ENCODE measurements around the gene SERAC1.
"Not testable (repeated sequence)": the region's sequence is repeated elsewhere in the genome, so short reads cannot be mapped to it uniquely, and the experiment has no call there.

SERAC1 gene

DNA sequence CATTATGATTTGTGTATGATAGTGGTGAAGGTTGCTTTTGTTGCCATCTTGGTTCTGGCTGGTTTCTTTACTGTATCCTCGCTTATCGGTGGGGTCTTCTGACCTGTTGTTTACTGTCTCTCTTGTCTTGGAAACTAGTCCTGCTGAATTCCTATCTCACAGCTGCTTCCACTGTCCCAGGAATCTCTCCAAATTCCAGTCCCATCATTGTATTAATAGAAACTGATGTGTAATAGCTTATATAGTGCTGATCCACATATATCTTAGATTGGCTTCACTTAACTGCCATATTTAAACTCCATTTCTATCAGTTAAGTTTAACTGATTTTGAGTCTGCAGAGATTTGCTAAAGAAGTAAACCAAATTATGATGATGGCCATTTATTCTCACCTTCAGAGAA, 6.0 kb upstream of the SERAC1 start:
- DNase-seq: no peak

DNA sequence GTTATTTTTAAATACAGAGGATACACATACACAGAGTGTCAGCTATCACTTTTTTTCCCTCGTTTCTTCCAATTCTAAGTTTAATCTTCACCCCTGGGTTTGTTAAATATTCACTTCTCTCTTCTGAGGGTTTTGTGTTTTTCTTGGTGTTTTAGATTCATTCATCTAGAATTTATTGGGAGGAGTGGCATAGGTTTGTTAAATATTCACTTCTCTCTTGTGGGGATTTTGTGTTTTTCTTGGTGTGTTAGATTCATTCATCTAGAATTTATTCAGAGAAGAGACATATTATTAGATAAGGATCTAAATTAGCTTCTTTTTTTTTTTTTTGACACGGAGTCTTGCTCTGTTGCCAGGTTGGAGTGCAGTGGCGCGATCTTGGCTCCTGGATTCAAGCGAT, 3.9 kb upstream of the SERAC1 start:
- no peak for DNase-seq

DNA sequence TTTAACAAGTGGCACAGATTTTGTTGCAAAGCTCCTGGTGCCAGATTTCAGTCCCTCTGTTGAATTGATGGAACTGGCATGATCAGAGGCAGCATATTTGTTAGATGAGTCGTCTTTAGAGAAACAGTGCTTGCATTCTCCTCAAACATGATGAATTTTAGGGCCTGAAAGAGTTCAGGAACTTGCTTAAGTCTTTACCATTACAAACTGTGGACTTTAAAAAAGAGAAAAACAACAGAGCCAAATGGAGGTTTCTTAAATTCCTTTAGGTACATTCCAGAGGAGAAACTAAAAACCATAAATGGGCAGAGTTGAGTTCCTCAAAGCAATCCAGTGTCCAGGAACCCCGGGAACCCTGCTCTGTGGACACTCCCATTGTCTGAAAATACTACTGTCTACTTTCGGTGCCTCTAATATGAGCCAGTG, 2.6 kb upstream of the SERAC1 start:
- DNase-seq: no peak

DNA sequence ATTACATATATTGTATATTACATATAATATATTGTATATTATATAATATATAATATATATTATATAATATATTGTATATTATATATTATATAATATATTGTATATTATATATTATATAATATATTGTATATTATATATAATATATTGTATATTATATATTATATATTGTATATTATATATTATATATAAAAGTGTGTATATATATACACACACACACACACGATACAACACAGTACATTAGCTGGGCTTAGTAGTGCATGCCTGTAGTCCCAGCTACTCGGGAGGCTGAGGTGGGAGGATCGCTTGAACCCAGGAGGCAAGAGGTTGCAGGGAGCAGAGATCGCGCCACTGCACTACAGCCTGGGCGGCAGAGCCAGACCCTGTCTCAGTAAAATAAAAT, 1.6 kb upstream of the SERAC1 start:
- DNase-seq: not testable (repeated sequence)

DNA sequence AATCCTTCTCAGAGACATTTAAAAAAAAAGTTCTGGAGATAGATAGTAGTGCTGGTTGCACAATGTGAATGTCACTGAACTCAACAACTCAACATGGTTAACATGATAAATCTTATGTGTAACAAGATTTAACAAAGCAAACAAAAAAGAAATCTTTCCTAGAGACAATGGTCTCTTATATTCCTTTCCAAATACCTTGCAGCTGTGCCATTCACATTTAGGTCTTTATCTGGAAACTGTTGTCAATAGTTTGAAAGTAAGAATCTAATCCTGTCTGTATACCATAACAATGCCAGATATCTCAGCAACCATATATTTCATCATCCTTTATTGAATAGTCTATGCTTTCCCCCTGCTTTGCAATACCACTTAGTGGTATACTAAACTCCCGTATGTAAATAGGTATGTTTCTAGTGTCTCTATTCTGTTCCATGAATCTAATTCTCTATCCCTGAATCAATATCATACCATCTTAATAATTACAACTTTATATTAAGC, 2.1 kb downstream of the SERAC1 start:
- DNase-seq: no peak

DNA sequence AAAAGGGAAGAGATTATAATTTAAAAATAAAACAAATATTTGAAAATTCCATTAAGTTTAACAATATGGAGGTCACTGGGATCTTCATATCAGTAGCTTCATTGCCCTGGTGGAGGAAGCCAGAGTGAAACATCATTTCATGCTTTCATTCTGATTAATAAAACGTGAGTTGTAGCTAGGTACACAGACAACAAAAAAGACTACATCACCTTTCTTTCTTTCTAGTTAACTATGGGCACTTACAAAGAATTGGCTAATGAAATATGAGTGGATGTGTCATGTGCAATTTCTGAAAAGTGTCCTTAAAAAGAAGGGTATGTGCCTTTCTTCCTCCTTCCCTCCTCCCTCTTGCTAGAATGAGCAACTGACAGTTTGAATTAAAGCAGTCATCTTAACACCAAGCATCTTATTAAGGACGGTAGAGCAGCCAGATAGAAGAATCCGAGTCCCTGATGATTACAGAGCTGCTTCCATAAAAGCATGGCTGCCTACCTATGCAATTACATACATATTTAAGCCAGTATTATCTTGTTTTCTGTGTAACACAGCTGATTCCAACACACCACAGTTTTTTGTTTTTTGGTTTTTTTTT, 3.4 kb downstream of the SERAC1 start:
- DNase-seq: no peak

DNA sequence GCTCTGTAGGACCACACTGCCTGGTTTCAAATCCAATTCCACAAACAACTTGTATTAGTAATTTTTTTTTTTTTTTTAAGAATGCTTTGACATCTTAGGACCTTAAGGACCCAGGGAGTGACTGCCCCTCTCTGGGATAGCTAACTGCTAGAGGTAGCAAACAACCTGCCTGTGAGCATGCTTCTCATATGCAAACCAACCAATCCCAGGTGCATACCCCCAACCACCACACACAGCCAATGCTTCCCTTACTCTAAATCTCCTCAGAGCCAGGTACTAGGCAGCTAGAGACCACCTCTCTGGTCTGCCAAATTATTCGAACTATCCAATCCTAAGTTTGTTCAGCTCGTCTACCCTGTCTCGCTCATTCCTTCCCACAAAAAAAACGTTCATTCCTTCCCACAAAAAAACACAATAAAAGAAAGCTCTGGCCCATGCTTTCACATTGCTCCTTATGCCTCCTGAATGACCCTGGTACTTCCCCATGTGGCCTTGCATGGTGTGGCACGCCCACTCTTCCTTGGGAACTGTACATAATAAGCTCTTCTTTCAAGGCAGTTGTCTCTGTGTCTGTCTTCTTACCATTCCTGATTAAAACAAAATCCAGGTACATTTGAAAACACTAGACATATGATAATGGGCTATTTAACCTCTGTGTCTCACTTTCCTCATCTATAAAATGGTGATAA, 6.4 kb downstream of the SERAC1 start:
- no peak for DNase-seq

DNA sequence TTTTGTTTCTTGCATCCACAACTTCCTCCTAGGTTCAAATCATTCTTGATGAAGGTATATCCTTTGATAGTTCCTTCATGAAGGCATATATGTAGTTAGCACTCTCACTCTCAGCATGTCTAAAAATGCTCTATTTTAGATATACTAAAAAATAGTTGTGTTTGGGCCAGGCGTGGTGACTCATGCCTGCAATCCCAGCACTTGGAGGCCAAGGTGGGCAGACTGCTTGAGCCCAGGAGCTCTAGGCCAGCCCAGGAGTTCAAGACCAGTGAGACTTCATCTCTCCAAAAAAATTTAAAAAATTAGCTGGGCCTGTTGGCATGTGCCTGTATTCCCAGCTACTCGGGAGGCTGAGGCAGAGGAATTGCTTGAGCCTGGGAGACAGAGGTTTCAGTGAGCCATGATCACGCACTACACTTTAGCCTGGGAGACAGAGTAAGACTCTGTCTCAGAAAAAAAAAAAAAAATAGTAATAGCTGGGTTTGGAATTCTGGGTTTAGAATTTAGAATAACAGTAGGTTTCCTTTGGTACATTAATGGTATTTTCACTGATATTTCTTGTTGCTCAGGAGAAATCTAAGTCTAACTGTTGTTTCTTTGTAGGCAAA, 7.0 kb downstream of the SERAC1 start:
- DNase-seq: no peak

DNA sequence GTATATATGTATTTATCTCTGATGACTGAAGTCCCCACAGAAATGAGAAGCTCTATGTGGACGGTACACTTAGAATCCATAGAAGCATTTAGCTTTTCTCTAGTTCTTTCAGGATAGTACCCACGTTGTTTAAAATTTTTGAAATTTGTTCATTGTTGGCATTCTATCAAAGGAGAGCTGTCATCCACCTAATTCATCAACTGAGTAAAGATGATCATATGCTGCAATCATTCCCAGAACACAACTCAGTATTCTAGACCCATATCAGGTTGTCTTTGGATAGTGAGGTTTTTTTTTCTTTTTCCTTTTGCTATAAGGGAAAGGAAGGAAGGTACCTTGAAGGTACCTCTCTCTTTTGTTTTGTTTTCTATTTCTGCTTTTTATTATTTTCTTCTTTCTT, 9.3 kb downstream of the SERAC1 start:
- no peak for DNase-seq

DNA sequence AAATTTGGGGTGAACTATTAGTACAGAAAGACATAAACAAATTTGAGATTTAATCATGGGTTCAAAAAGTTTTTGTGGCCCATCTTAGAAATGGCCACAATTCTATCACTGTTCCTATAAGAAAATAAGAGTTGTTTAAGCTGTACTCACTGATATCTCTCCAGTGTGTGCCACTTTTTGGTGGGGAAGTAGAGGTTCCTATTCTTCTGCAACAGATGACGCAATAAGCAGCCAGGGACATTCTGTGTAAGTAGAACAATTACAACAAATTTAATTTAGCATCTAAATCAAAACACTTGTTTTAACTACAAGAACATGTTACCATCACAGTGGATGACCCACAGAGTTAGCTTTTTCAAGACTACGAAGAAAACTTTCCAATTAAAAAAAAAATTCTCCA, 9.9 kb downstream of the SERAC1 start:
- DNase-seq: no peak

DNA sequence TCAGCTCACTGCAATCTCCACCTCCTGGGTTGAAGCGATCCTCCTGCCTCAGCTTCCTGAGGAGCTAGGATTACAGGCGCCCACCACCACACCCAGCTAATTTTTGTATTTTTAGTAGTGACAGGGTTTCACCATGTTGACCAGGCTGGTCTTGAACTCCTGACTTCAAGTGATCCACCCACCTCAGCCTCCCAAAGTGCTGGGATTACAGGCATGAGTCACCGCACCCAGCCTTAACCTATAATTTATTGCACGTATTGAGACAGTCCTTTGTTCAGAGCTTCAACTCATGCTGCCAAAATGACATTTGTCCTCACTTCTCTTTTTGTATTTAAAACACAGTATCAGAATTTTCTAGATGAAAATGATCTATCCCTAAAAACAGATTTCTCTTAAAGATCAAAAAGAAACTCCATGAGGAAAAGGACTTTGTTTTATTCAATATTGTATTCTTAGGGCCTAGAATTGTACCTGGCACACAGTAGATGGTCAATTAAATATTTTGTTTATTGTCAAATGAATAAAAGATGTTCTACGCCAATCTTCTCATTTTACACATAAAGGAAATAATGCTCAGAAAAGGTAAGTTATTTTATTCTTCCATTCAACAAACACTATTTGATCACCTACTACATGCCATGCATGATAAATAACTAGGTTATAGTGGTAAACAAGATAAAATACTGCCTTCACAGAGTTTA, 10.8 kb downstream of the SERAC1 start:
- DNase-seq: no peak

DNA sequence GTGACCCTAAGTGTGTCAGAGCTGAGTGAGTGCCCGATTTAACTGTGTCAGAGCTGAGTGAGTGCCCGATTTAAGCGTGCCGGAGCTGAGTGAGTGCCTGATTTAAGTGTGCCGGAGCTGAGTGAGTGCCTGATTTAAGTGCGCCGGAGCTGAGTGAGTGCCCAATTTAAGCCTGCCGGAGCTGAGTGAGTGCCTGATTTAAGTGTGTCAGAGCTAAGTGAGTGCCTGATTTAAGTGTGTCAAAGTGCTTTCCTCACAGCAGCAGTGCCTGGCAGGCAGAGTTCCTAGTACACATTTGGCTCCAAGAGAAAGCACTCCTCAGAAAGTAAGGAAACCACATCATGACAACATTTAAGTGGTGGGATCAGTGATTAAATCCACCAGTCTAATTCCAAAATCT, 13.2 kb downstream of the SERAC1 start:
- no peak for DNase-seq

DNA sequence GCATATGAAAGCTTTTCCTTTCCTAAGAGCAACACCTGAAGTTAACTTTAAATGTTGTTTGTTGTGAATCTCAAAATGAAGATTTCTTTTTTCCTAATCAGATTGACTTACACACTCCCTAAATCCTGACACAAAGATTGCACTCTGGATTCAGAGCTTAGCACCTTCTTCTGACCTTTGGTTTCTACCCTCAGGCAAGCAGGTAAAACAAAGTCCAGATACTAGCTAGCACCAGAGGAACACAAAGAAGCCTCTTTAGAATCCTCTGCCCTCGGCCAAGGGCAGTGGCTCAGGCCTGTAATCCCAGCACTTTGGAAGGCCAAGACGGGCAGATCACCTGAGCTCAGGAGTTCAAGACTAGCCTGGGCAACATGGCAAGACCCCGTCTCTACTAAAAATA, 14.5 kb downstream of the SERAC1 start:
- DNase-seq: no peak

DNA sequence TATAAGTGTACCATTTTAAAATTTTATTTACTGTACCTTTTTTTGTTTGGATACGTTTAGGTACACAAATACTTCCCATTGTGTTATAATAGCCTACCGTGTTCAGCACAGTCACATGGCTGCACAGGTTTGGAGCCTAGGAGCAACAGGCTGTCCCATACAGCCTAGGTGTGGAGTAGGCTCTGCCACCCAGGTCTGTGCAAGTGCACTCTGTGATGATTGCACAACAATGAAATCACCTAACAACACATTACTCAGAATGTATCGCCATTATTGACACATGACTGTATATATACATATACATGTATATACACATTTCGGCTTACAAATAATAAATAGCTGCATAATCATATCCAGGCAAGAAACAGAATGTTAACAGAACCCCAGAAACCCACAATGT, 15.4 kb downstream of the SERAC1 start:
- DNase-seq: no peak

DNA sequence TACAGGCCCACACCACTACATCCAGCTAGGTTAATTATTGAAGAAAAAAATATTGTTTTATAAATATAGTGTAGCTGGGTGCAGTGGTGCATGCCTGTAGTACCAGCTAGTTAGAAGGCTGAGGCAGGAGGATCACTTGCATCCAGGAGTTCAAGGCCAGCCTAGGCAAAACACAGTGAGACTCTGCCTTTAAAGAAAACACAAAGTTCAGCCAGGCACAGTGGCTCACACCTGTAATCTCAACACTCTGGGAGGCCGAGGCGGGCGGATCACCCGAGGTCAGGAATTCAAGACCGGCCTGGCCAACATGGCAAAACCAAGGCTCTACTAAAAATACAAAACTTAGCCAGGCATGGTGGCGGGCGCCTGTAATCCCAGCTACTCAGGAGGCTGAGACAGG, 16.0 kb downstream of the SERAC1 start:
- not testable (repeated sequence) for DNase-seq

DNA sequence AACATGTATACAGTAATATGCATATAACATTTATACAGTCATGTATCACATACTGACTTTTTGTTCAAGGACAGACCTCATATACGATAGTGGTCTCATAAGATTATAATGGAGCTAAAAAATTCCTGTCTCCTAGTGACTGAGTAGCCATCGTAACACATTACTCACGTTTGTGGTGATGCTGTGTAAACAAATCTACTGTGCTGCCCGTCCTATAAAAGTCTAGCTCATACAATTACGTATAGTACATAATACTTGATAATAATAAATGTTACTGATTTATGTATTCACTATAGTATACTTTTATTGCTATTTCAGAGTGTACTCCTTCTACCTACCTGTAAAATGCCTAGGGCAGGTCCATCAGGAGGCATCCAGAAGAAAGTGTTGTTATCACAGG, 17.4 kb downstream of the SERAC1 start:
- no peak for DNase-seq

DNA sequence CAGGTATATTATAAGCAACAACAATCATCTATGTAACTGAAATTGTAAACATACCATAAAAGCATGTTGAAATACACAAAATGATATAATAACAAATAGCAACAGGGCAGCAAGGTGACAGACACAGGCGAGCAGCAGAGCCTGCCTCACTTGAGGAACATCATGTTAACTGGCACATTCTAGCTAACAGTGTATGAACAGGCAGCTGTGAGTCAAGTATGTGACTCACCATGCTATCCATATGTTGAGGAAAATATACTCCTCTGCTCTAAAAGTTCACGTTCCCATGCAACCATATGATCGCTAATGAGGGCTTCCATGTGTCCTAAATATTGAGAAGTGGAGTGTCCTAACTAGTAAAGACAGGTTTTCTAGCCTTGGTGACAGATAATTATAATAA, 18.4 kb downstream of the SERAC1 start:
- no peak for DNase-seq

DNA sequence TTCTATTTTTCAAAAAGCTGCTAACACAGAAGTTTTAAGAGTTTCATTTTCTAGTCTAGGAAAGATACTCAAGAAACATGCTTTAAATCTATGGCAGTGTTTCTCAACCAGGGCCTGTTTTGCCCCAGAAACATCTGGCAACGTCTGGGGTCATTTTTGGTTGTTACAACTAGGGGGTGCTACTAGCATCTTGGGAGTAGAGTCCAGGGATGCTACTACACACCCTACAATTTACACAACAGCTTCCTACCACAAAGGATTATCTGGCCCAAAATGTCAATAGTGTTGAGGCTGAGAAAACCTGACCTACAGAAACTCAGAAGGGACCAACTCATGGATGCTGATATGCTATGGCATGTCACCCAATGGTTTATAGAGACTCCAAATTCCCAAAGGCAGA, 24.4 kb downstream of the SERAC1 start:
- DNase-seq: no peak

DNA sequence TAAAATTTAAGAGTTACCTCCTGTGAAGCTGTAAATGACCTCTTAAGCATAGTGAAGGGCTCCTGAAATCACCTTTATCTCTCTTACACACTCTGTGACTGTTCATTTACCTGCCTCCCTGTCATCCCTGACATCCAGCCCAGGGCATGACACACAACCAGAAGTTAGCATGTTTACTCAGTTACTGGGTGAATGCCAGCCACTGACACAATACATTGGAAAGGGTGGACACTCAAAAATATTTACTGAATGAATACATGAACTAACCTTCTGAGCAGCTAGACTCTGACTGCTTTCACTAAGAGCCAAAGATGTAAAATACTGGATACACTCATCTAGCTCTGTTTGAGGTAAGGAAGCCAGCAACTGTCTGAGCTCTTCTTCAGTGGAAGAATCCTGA, 25.3 kb downstream of the SERAC1 start:
- DNase-seq: no peak

DNA sequence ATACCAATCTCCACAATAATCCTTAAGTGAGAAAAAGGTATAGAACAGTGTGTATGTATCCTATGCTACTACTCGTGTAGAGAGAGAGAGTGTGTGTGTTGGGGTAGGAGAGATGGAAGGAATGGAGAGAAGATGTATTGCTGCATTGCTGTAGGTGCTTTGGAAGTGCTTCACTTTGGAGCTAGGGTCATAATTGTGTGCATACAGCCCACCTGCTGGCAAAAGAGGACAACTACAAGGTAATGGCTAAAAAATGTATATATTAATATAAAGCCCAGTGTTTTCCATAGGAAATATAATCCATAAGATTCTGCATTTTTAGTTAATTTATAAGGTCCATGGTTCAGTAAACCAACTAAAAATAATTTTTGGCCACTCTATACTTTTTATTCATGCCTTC, 36.1 kb downstream of the SERAC1 start:
- no peak for DNase-seq

DNA sequence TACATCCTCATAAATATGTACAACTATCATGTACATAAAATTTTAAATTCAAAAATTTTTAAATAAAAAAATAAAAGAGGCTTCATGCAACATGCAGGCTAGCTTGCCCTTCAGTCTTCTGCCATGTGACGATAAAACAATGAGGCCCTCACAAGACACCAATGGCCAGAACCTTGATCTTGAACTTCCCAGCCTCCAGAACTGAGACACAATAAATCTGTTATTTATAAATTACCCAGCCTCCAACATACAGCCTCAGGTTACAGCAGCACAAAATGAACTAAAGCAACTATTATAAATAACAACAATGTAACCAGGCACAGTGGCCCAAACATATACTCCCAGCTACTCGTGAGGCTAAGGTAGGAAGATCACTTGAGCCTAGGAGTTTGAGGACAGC, 42.8 kb downstream of the SERAC1 start:
- no peak for DNase-seq

DNA sequence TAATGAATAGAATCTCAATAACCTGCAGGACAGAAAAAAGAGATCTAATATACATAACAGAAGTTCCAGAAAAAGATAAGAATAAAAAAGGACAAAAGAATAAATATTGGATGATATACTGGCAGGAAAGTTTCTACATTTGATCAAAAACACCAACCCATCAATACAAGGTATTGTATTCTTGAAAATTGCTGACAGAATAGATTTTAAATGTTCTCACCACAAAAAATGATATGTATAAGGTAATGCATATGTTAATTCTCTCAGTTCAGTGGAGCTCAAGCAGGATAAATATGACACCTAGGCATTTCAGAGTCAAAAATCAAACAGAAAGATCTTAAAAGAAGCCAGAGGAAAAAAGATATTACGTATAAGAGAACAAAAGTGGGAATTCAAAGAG, 43.8 kb downstream of the SERAC1 start:
- DNase-seq: no peak

DNA sequence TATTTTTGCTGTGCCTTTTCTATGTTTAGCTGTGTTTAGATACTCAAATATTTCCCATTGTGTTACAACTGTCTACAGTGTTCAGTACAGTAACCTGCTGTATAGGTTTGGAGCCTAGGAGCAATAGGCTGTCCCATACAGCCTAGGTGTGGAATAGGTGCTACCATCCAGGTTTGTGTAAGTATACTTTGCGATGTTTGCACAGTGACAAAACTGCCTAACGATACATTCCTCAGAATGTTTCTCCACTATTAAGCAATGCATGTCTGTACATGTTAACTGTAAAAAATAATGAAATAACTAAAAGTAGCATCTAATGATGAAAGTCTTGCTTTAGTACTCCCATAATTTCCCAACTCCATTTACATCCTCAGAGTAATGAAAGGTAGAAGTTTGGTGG, 46.0 kb downstream of the SERAC1 start:
- DNase-seq: no peak

DNA sequence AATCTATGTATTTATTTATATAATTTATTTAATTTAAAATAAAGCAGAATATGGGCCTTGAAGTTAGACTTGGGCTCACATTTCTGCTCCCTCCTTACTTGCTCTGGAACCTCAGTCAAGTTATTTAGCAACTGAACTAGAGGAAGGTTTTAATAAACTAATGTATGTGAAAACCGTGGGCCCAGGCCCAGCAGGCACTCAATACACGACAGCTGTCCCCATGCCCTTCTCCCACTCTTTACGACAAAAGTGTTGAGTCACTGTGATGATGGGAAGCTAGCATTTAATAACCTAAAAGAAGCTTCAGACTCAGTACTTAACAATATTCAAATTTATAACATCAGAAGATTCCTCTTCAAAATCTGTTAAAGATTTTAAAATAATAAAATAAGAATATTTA, 46.7 kb downstream of the SERAC1 start:
- DNase-seq: no peak
